Measurements from ENCODE around the gene TAS2R30.
"Not testable (repeated sequence)": the region's sequence is repeated elsewhere in the genome, so short reads cannot be mapped to it uniquely, and the experiment has no call there.

TAS2R30 gene

DNA sequence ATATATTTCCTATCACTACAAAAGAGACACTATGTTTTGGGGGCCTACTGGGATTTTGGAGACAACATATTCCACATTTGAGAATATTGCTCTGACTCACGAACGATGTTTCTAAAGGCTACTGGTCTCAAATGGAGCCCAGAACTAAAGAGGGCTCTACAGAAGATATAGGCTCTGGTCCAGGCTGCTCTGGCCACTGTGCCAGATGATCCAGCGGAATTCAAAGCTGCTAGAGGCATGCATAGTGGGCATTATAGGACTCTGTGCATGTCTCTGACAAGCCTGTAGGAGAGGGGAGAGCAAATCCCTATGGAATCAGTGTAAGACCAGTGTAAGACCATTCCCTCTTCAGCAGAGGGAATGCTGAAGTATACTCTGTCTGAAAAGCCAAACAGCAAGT, 4.1 kb downstream of the TAS2R30 start:
- DNase-seq (ENCODE audit: low spot score) = no peak

DNA sequence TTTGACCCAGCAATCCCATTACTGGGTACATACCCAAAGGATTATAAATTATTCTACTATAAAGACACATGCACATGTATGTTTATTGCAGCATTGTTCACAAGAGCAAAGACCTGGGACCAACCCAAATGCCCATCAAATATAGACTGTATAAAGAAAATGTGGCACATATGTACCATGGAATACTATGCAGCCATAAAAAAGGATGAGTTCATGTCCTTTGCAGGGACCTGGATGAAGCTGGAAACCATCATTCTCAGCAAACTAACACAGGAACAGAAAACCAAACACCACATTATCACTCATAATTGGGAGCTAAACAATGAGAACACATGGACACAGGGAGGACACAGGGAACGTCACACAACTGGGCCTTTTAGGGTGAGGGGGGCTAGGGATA, 20.3 kb downstream of the TAS2R30 start:
- not testable (repeated sequence) for DNase-seq (ENCODE audit: low spot score)

DNA sequence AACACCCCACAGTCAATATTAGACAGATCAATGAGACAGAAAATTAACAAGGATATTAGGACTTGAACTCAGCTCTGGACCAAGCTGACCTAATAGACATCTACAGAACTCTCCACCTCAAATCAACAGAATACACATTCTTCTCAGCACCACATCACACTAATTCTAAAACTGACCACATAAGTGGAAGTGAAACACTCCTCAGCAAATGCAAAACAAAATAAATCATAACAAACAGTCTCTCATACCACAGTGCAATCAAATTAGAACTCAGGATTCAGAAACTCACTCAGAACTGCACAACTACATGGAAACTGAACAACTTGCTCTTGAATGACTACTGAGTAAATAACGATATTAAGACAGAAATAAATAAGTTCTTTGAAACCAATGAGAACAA, 23.2 kb downstream of the TAS2R30 start:
- DNase-seq (ENCODE audit: low spot score) = not testable (repeated sequence)

DNA sequence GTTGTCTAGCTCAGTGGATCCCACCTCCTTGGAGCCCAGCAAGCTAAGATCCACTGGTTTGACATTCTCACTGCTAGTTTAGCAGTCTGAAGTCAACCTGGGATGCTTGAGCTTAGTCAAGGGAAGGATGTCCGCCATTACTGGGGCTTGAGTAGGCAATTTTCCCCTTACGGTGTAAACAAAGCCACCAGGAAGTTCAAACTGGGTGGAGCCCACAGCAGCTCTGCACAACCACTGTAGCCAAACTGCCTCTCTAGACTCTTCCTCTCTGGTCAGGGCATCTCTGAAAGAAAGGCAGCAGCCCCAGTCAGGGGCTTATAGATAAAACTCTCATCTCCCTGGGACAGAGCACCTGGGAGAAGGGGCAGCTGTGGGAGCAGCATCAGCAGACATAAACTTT, 25.6 kb downstream of the TAS2R30 start:
- DNase-seq (ENCODE audit: low spot score) = no peak

DNA sequence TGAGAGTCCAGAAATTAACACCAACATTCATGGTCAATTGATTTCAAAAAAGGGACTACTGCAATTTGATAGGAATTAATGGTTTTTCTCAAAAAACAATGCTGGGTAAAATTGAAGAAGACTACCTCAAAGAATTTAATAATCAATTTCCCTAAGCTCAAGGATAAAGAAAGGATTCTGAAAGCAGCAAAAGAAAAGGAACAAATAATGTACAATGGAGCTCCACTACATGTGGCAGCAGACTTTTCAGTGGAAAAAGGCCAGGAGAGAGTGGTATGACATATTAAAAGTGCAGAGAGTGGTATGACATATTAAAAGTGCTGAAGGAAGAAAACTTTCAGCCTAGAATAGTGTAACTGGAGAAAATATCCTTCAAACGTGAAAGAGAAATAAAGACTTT, 26.7 kb downstream of the TAS2R30 start:
- no peak for DNase-seq (ENCODE audit: low spot score)

DNA sequence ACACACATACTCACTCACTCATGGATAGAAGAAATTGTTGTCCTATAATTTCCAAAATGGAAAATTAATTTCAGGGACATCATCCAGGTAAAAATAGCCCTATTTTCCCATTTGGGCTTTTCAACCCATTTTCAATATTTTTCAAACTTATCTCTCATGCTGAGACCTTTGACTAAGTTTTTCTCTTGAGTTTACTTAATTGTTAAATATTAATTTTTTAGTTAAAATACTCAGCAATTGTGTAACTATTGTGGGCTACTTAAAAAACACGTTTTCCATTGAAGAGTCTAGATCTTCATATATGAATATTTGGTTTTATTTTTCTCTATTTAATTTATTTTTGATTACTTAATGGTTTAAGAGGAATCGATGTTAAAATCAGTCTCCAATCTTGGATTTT, 28.2 kb downstream of the TAS2R30 start:
- DNase-seq (ENCODE audit: low spot score) = no peak

DNA sequence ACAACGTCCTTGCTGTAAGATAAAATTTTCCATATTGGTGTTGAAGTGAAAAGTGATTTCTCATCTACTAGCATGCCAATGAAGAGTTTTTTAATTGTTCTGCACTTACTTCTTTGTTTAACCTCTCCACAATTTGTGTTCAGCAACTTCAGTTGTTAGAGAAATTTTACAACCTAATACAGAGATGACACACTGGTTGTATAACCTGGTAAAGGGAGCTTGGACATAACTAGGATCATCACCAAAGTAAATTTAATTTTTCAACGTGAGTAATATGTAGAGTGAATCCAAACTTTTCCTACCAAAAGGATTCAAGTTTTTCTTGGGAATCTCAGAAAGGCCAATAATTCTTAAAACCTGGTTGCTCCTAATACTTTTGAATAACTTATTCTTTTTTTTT, 28.9 kb downstream of the TAS2R30 start:
- DNase-seq (ENCODE audit: low spot score) = no peak

DNA sequence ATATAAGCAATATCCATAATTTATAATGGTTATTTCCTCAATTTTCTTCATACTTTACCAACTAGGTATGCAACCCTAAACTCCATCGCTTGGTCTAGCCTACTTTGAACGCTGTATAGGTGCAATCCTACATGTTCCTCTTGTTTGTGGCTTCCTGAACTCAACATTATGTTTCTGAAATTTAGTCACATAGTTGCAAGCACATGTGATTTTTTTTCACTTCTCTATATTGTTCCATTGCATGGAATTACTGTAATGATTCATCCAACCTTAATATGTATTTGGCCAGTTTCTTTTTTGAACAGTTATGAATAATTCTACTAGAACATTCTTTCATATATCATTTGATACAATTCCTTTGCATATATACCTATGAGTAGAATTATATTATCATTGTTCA, 39.5 kb downstream of the TAS2R30 start:
- DNase-seq (ENCODE audit: low spot score) = not testable (repeated sequence)

DNA sequence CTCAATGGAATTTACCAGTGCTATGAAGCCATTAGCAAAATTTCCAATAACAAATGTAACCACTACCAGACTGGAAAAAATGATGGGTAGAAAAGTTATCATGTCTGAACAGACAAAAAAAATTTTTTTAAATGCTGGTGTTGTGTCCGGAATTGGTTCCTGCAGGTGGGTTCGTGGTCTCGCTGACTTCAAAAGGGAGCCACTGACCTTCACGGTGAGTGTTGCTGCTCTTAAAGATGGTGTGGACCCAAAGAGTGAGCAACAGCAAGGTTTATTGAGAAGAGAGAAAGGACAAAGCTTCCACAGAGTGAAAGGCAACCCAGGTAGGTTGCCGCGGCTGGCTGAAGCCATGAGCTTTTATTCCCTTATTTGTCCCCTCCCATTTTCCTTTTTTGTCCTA, 42.3 kb downstream of the TAS2R30 start, which contains the start of gene TAS2R43:
TAS2R43 (minus strand) TSS at position 186 of the 400 bp plus-strand sequence; CDS start at position 102, 84 bp downstream.
- no peak for DNase-seq (ENCODE audit: low spot score)

DNA sequence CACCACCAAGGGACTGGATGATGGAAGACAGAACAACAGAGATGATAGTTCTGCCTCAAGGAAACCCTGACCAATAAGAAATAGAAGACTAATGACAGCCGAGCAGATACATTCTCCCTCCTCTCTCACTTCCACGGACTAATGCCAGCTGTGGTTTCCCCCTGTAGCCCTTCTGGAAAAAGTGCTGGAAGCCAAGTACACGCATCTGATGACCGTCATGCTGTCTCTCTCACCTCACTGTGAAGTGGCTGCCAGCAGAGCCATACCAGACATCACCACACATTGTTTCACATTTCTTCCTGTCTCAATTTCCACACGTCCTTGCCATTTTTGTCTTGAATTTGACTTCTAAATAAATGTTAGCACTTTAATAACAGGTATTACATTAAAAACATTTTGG, 45.2 kb downstream of the TAS2R30 start:
- no peak for DNase-seq (ENCODE audit: low spot score)

DNA sequence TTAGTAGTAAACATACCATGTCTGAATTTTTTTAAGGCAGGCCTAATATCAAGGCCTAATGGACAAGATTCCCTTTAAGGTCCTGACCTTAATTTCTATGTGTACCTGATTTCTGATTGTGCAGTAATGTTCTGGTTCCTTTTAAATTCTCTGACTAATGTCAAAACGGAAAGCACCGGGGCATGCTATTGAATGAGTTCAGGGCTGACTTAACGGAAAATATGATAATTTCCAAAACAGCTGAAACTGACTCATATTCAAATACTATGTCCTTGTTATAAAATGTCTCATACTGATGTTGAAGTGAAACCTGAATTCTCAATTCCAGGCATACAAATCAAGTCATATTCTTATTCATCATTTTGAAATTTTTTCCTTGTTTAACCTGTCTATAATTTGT, 49.0 kb downstream of the TAS2R30 start:
- no peak for DNase-seq (ENCODE audit: low spot score)
